22Rv1 (cell line): ENCODE measurements around the gene TEX28.

Experiments used
- H3K27ac ChIP-seq: fragments of 450-650 bp; 2 replicates; pipeline ENCODE4 v1.5.1; 2017
- CTCF ChIP-seq: fragments of 450-650 bp; IDR thresholded peaks from 2 replicates; pipeline ENCODE4 v1.5.1; 2017; ENCODE audit warnings: mild to moderate bottlenecking
- ZFX ChIP-seq: fragments of 450-650 bp; IDR thresholded peaks from 2 replicates; pipeline ENCODE4 v1.6.1; 2017; ENCODE audit warnings: antibody characterized with exemption, borderline replicate concordance

Gene TEX28

GRCh38 chrX:154329294-154329693 lies 34.4 kb upstream of the TEX28 start:
- no peak overlapping the region for H3K27ac ChIP-seq
- TF ChIP-seq CTCF (no peak), ZFX (no peak)

- TF ChIP-seq ZFX (no peak), CTCF (no peak)
- no peak overlapping the region for H3K27ac ChIP-seq
These were observed 33.7 kb upstream of the TEX28 start for GRCh38 chrX:154328646-154329045.

- TF ChIP-seq CTCF (no peak), ZFX (no peak)
- H3K27ac ChIP-seq: no peak overlapping the region
These were observed 32.3 kb upstream of the TEX28 start for GRCh38 chrX:154327038-154327820.

- TF ChIP-seq ZFX (no peak), CTCF (no peak)
These were observed 30.6 kb upstream of the TEX28 start for GRCh38 chrX:154325541-154325940.

GRCh38 chrX:154323537-154323936 lies 28.6 kb upstream of the TEX28 start:
- no peak overlapping the region for H3K27ac ChIP-seq

More at GRCh38 chrX:154325541-154325940, 30.6 kb upstream of the TEX28 start:
- H3K27ac ChIP-seq: no peak overlapping the region

GRCh38 chrX:154322890-154323289 lies 28.0 kb upstream of the TEX28 start:
- H3K27ac ChIP-seq: no peak overlapping the region
- no peak for TF ChIP-seq ZFX
- no peak for TF ChIP-seq CTCF

More at GRCh38 chrX:154323537-154323936, 28.6 kb upstream of the TEX28 start:
- TF ChIP-seq CTCF (no peak), ZFX (no peak)

- TF ChIP-seq ZFX: no peak
- no peak for TF ChIP-seq CTCF
- H3K27ac ChIP-seq: no peak overlapping the region
These were observed 26.7 kb upstream of the TEX28 start for GRCh38 chrX:154321594-154321993.
